MG63 (cell line): ENCODE data around the gene RELA. TPM values are rescaled to one million over a fixed set of nuclear protein-coding genes. Genes with fewer than 3 reads are reported as not detected.
A peak's percentile ranks its signal among the peaks of the same experiment; 100 is the strongest.
"Not testable (repeated sequence)": the region's sequence is repeated elsewhere in the genome, so short reads cannot be mapped to it uniquely, and the experiment has no call there.

Source experiments
- DNase-seq: peaks from one replicate; pipeline ENCODE4 v3.0.0-alpha.2; 2020
- H3K27me3 ChIP-seq: fragments of 250-450 bp; sonication (Bioruptor Pico); 2 replicates; pipeline ENCODE4 v1.5.1; 2020; ENCODE audit warnings: mild to moderate bottlenecking, moderate library complexity
- H3K36me3 ChIP-seq: fragments of 250-450 bp; sonication (Bioruptor Pico); 2 replicates; pipeline ENCODE4 v1.5.1; 2020; ENCODE audit warnings: mild to moderate bottlenecking, moderate library complexity
- H3K4me3 ChIP-seq: fragments of 250-450 bp; sonication (Bioruptor Pico); 2 replicates; pipeline ENCODE4 v1.5.1; 2020; ENCODE audit warnings: mild to moderate bottlenecking, moderate library complexity
- H3K9me3 ChIP-seq: fragments of 250-450 bp; sonication (Bioruptor Pico); 2 replicates; pipeline ENCODE4 v1.5.1; 2020; ENCODE audit warnings: mild to moderate bottlenecking, moderate library complexity
- total RNA-seq: library from RNA; depleted of rRNA; stranded (reverse); fragments of >200 nt; shearing (Covaris generic); gene quantifications from 2 replicates; pipeline ENCODE4 v1.2.3, GENCODE V29; 2014; ENCODE audit warnings: low replicate concordance

RELA gene
- total RNA-seq, 1 experiment from 2014 or later, result 56.1 TPM

- Histone ChIP-seq H3K36me3 (no peaks in the 10 kb centered on the region), H3K9me3 (no peaks in the 10 kb centered on the region), H3K4me3 (no peak overlapping the region), H3K27me3 (peaks cover 3% of the 10 kb centered on the region; the same call in 1 of the 2 replicates)
- DNase-seq, result no peak
Observed at GRCh38 chr11:65685981-65686380, 23.3 kb upstream of the RELA start.

DNA sequence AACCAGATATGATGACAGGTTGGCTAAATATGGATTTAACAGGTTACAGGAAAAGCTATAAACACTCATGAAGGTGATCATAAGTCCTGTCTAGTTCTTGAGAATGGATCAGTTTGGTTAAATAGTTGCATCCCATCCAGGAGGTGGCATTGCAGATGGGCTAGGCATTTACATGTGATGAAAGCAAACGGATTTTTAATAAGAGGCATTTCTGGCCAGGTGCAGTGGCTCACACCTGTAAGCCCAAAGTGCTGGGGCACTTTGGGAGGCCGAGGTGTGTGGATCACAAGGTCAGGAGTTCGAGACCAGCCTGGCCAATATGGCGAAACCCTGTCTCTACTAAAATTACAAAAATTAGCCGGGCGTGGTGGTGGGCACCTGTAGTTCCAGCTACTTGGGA is 20.8 kb upstream of the RELA start:
- H3K4me3 ChIP-seq, DNase-seq, H3K36me3 ChIP-seq, H3K27me3 ChIP-seq, H3K9me3 ChIP-seq: not testable (repeated sequence)

DNA sequence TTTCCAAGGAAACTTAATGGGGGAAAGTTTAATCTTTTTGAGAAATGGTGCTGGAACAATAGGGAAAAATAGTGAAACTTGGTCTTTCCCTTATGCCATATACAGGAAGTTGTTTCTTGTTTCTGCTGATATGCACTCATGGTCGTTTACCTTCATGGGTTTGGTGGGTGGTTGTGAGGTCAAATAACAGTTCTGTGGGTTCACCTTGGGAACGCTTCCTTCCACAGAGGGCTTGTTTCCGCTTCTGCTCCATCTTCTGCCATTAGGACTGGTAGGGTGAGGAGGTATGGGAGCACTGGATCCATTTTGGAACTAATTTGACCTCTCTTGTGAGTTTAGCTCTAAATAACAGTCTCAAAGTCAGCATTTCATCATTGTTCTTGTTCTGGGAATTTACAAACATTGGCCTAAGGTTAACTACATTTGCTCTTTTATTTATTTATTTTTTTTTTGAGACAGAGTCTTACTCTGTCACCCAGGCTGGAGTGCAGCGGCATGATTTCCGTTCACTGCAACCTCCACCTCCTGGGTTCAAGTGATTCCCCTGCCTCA is 17.6 kb upstream of the RELA start:
- Histone ChIP-seq H3K4me3 (no peak overlapping the region), H3K27me3 (peaks cover 3% of the 10 kb centered on the region; the same call in 1 of the 2 replicates), H3K9me3 (no peaks in the 10 kb centered on the region), H3K36me3 (no peaks in the 10 kb centered on the region)
- no peak for DNase-seq

GRCh38 chr11:65672982-65673381 is 10.3 kb upstream of the RELA start:
- DNase-seq, result no peak
- Histone ChIP-seq H3K36me3 (no peaks in the 10 kb centered on the region), H3K9me3 (no peaks in the 10 kb centered on the region), H3K4me3 (no peak overlapping the region), H3K27me3 (no peaks in the 10 kb centered on the region)

GRCh38 chr11:65672180-65672860 is 9.6 kb upstream of the RELA start:
- DNase-seq, result no peak
- Histone ChIP-seq H3K4me3 (no peak overlapping the region), H3K9me3 (no peaks in the 10 kb centered on the region), H3K36me3 (no peaks in the 10 kb centered on the region), H3K27me3 (no peaks in the 10 kb centered on the region)

DNA sequence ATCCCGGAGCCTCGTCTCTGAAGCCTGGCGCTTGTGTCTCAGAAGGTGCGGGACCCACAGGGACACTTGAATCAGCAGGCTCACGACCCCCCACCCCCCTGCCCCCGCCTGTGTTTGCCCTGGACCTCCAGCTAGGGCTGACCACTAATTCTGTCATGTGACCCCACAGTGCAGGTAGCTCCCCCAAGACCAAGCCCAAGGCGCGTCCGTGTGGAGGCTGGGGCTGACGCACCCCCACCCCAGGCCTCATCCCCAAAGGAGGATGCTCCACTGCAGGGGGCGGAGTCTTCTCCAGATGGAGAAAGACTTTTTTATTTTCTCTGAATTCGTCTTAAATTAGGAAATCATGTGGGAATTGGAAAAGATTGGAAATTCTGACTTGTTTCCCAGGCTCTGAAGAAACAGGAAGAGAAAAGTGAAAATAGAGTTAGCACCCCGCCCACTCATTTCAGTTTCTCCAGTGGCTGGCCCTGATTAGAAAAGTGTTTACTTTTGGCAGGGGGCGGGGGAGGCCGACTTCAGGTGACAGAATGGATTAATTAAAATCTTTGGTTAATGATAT is 1.0 kb upstream of the RELA start:
- Histone ChIP-seq H3K9me3 (no peaks in the 10 kb centered on the region), H3K36me3 (peaks cover 30% of the 10 kb centered on the region), H3K4me3 (peak overlapping the region; percentile 69), H3K27me3 (no peaks in the 10 kb centered on the region)
- DNase-seq, result peak; percentile 58

GRCh38 chr11:65662247-65662798 is 393 bp downstream of the RELA start:
- Histone ChIP-seq H3K36me3 (peaks cover 43% of the 10 kb centered on the region), H3K9me3 (no peaks in the 10 kb centered on the region), H3K4me3 (peak overlapping the region; percentile 69), H3K27me3 (no peaks in the 10 kb centered on the region)
- no peak for DNase-seq

GRCh38 chr11:65661599-65662246 is 993 bp downstream of the RELA start:
- DNase-seq, result no peak
- Histone ChIP-seq H3K27me3 (no peaks in the 10 kb centered on the region), H3K36me3 (peaks cover 49% of the 10 kb centered on the region), H3K4me3 (peak overlapping the region; percentile 69), H3K9me3 (no peaks in the 10 kb centered on the region)

DNA sequence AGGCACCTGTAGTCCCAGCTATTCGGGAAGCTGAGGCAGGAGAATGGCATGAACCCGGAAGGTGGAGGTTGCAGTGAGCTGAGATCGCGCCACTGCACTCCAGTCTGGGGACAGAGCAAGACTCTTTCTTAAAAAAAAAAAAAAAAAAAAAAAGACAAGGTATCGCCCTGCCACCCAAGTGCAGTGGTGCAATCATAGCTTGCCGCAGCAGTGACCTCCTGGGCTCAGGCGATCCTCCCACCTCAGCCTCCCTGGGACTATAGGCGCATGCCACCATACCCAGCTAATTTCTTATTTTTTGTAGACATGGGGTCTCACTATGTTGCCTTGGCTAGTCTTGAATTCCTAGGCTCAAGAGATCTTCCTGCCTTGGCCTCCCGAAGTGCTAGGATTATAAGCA is 1.8 kb downstream of the RELA start:
- H3K9me3 ChIP-seq, DNase-seq, H3K27me3 ChIP-seq: not testable (repeated sequence)
- peak overlapping the region; percentile 69; the same call in 1 of the 2 replicates for H3K4me3 ChIP-seq
- peaks cover 57% of the 10 kb centered on the region for H3K36me3 ChIP-seq

DNA sequence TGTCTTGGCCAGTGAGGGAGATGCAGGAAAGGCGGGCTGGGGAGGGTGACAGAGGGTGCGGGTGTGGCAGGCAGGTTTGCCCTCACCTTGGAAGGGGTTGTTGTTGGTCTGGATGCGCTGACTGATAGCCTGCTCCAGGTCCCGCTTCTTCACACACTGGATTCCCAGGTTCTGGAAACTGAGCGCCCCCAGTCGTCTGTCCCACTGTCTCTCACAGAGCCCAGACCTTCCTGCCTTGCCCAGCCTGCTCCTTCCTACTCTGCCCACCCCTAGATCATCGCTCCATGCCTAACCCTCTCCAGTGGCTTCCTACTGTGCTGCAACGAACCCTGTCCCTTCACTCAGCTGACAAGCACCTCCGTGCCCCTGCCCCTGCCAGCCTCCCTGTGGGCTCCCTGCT is 2.7 kb downstream of the RELA start:
- H3K4me3 ChIP-seq, result no peak overlapping the region

DNA sequence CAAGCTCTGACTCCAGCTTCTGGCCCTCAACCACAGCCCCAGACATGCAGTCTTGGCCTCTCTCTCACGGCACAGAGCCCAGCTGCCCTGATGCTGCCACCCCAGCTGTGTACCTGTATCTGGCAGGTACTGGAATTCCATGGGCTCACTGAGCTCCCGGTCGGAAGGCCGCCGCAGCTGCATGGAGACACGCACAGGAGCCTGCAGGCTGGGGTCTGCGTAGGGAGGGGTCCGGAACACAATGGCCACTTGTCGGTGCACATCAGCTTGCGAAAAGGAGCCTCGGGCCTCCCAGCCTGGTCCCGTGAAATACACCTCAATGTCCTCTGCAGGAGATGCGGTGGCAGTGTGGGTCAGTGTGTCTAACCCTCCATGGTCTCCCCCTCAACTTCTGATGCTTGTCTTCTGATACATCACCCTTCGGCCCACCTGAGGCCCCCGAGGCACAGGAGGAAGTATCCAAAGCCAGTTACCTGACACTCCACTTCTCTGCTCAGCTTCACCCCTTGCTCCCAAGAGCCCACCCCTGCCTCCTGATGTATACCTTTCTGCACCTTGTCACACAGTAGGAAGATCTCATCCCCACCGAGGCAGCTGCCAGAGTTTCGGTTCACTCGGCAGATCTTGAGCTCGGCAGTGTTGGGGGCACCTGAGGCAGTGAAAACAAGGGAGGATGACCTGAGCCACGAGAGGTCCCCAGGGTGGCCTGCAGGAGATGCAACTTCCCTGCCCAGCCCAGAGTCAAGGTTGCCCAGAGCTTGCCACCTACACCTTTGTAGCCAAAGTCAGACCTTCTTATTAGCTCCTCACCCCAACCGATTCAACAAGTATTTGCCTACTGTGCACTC is 4.3 kb downstream of the RELA start:
- Histone ChIP-seq H3K36me3 (peaks cover 81% of the 10 kb centered on the region), H3K27me3 (no peaks in the 10 kb centered on the region), H3K9me3 (no peaks in the 10 kb centered on the region), H3K4me3 (no peak overlapping the region)
- DNase-seq, result no peak

More for the DNA sequence above, 2.7 kb downstream of the RELA start:
- H3K36me3 ChIP-seq, result peaks cover 65% of the 10 kb centered on the region
- no peaks in the 10 kb centered on the region for H3K27me3 ChIP-seq
- no peaks in the 10 kb centered on the region for H3K9me3 ChIP-seq
- no peak for DNase-seq

- peaks cover 81% of the 10 kb centered on the region for H3K36me3 ChIP-seq
Observed at GRCh38 chr11:65657426-65657825, 5.3 kb downstream of the RELA start.

DNA sequence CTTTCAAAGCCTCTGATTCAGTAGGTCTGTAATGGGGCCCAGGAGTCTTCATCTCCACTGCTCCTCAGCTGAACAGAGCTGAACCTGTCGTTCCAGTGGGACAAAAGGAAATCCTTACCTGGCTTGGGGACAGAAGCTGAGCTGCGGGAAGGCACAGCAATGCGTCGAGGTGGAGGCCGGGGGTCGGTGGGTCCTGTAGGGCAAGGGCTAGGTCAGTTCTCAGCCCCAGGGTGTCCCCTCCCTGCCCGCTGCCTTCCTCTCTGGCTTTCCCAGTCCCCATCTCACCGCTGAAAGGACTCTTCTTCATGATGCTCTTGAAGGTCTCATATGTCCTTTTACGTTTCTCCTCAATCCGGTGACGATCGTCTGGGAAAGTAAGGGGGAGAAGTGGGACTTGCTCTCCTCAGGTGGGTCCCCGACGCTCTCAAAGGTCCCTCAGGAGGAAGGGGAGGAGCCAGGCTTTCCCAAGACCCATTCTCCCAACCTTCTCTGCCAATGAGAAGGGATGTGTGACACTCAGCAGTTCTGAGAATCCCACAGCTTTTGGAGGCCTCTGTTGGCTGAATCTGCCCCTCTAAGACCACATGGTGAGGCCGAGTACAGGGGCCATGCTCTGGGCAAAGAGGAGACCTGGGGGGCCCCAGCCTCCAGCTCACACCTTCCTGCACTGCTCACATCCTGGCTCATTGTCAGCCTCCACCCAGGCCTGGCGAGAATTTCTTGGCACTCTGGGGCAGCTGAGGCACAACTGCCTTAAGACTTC is 7.0 kb downstream of the RELA start:
- no peak overlapping the region for H3K4me3 ChIP-seq
- no peaks in the 10 kb centered on the region for H3K27me3 ChIP-seq
- no peak for DNase-seq
- no peaks in the 10 kb centered on the region for H3K9me3 ChIP-seq
- H3K36me3 ChIP-seq, result peaks cover 73% of the 10 kb centered on the region

More at GRCh38 chr11:65657426-65657825, 5.3 kb downstream of the RELA start:
- no peak overlapping the region for H3K4me3 ChIP-seq
- no peaks in the 10 kb centered on the region for H3K27me3 ChIP-seq
- no peaks in the 10 kb centered on the region for H3K9me3 ChIP-seq
- no peak for DNase-seq

DNA sequence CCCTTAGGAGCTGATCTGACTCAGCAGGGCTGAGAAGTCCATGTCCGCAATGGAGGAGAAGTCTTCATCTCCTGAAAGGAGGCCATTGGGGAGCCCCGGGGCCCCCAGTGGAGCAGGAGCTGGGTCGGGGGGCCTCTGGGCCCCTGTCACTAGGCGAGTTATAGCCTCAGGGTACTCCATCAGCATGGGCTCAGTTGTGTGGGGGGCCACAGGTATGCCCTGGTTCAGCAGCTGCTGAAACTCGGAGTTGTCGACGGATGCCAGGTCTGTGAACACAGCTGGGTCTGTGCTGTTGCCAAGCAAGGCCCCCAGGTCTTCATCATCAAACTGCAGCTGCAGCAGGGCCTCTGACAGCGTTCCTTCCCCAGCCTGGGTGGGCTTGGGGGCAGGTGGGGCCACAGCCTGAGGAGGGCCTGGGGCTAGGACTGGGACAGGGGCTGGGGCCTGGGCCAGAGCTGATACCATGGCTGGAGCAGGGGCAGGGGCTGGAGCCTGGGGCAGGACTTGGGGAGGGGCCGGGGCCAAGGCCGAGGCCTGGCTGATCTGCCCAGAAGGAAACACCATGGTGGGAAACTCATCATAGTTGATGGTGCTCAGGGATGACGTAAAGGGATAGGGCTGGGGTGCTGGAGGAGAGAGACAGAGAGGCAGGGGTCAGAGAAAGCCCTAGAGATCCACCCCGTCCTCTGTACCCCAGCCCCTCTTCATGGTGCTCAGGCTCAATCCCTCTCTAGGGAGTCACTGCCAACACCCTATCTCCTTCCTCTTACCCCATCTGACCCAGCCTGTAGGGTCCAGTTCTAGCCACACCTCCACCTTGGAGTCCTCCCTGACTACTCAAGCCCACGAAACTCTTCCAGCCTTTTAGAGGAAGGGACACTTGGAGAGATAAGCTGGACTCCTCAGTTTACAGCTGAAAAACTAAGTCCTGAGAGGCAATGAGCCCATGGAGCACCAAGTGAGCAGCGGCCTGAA is 8.1 kb downstream of the RELA start:
- H3K9me3 ChIP-seq, result no peaks in the 10 kb centered on the region
- H3K4me3 ChIP-seq, result no peak overlapping the region
- no peak for DNase-seq
- no peaks in the 10 kb centered on the region for H3K27me3 ChIP-seq
- H3K36me3 ChIP-seq, result peaks cover 65% of the 10 kb centered on the region
